Endothelial cell of umbilical vein (primary cell): Measurements from ENCODE around the gene GPATCH11. TPM values are rescaled to one million over a fixed set of nuclear protein-coding genes. Genes with fewer than 3 reads are reported as not detected.

Source experiments
- BruUV-seq: library from RNA; stranded (reverse); fragments of 400-500 nt; replicated peaks from 2 replicates; lab custom pipeline; 2021; lab: Mats Ljungman, UMichigan
- CTCF ChIA-PET: fragments of 300-600, 350-600 bp; sonication (Branson Sonifier 250); formaldehyde crosslinking; loops from one replicate; lab custom pipeline; 2021; ENCODE audit warnings: antibody characterized with exemption, inconsistent platforms; lab: Charles Lee
- POLR2A ChIA-PET: fragments of 300-600, 350-600 bp; sonication (Branson Sonifier 250); formaldehyde crosslinking; loops from one replicate; lab custom pipeline; 2021; ENCODE audit warnings: antibody characterized with exemption, inconsistent platforms; lab: Charles Lee
- DNase-seq: peaks from one replicate; pipeline ENCODE4 v3.0.0-alpha.2; 2011; ENCODE audit warnings: low read depth, low spot score
- FAIRE-seq: peaks from 2 replicates; lab custom pipeline; 2011; peaks lifted over from hg19 to GRCh38; lab: Jason Lieb, UNC
- H2AFZ ChIP-seq: 2 replicates; pipeline ENCODE4 v1.6.0; 2012; ENCODE audit warnings: low read depth, low read length, control low read depth, inconsistent platforms
- H3K27ac ChIP-seq: 2 replicates; pipeline ENCODE4 v1.5.1; 2011; ENCODE audit warnings: low read depth, mild to moderate bottlenecking, control low read depth, low read length, moderate library complexity; ENCODE audit not compliant: insufficient read depth
- H3K27me3 ChIP-seq, 2 experiments: 2 replicates each; pipeline versions ENCODE4 v1.6.0 to v1.6.1; 2011; ENCODE audit warnings: low read length in 2 of 2, mixed read lengths in 1 of 2; ENCODE audit not compliant: control insufficient read depth in 2 of 2, insufficient read depth in 2 of 2
- H3K36me3 ChIP-seq, 2 experiments: 2 replicates in 1 of 2; 3 replicates in 1 of 2; pipeline ENCODE4 v1.5.1; 2011; ENCODE audit warnings: low read length in 2 of 2, mild to moderate bottlenecking in 1 of 2, moderate library complexity in 1 of 2; ENCODE audit not compliant: control insufficient read depth in 2 of 2, insufficient read depth in 2 of 2; ENCODE audit errors: extremely low read depth in 1 of 2
- H3K4me1 ChIP-seq: 3 replicates; pipeline ENCODE4 v1.5.1; 2011; ENCODE audit warnings: mild to moderate bottlenecking, low read length; ENCODE audit not compliant: control insufficient read depth, insufficient read depth; ENCODE audit errors: extremely low read depth
- H3K4me2 ChIP-seq: 2 replicates; pipeline ENCODE4 v1.6.1; 2011; ENCODE audit warnings: low read length, control low read depth, mixed read lengths; ENCODE audit not compliant: insufficient read depth
- H3K4me3 ChIP-seq, 3 experiments: fragments of 200-600 bp in 1 of 3; sonication (generic), shearing (Covaris generic) in 1 of 3; replicated peaks in 1 of 3; 2 replicates each; pipeline ENCODE4 v1.5.1; 2011 to 2016; ENCODE audit warnings: control low read depth in 3 of 3, low read length in 3 of 3, mild to moderate bottlenecking in 2 of 3, inconsistent platforms in 1 of 3, low read depth in 1 of 3, moderate library complexity in 1 of 3; ENCODE audit not compliant: insufficient read depth in 1 of 3
- H3K79me2 ChIP-seq: 2 replicates; pipeline ENCODE4 v1.6.0; 2012; ENCODE audit warnings: low read length, inconsistent platforms; ENCODE audit not compliant: control insufficient read depth, insufficient read depth
- H3K9ac ChIP-seq: replicated peaks from 2 replicates; pipeline ENCODE3; 2011; ENCODE audit warnings: low read length, control low read depth; ENCODE audit not compliant: insufficient read depth; ENCODE audit errors: extremely low read depth
- H3K9me1 ChIP-seq: replicated peaks from 3 replicates; pipeline ENCODE4 v1.6.0; 2011; ENCODE audit warnings: mild to moderate bottlenecking, low read length; ENCODE audit not compliant: control insufficient read depth, insufficient read depth; ENCODE audit errors: extremely low read depth
- H3K9me3 ChIP-seq: replicated peaks from 2 replicates; pipeline ENCODE4 v1.5.1; 2012; ENCODE audit warnings: low read length, inconsistent platforms; ENCODE audit not compliant: control insufficient read depth, insufficient read depth
- H4K20me1 ChIP-seq: replicated peaks from 2 replicates; pipeline ENCODE3; 2011; ENCODE audit warnings: mild to moderate bottlenecking, low read length; ENCODE audit not compliant: control insufficient read depth, insufficient read depth; ENCODE audit errors: extremely low read depth
- CTCF ChIP-seq, 2 donors: IDR thresholded peaks; 1 replicate in 1 of 2; 2 replicates in 1 of 2; pipeline ENCODE4 v1.5.1; 2011; ENCODE audit warnings: low read length in 2 of 2, mild to moderate bottlenecking in 2 of 2, moderate library complexity in 2 of 2, control low read depth in 1 of 2, inconsistent platforms in 1 of 2, low read depth in 1 of 2; ENCODE audit not compliant: insufficient read depth in 1 of 2; ENCODE audit errors: extremely low read depth in 1 of 2
- EZH2 ChIP-seq: IDR thresholded peaks from 2 replicates; pipeline ENCODE4 v1.6.1; 2012; ENCODE audit warnings: borderline replicate concordance, low read depth, mild to moderate bottlenecking, moderate library complexity, low read length, inconsistent platforms; ENCODE audit not compliant: severe bottlenecking
- FOS ChIP-seq: IDR thresholded peaks from 2 replicates; pipeline ENCODE4 v1.6.1; 2011; ENCODE audit warnings: mild to moderate bottlenecking, low read length, moderate library complexity, borderline replicate concordance; ENCODE audit not compliant: insufficient read depth
- GATA2 ChIP-seq: IDR thresholded peaks from 2 replicates; pipeline ENCODE4 v1.7.0; 2011; ENCODE audit warnings: low read depth, mild to moderate bottlenecking, moderate library complexity, mixed read lengths, low read length; ENCODE audit not compliant: insufficient read length, insufficient read depth
- JUN ChIP-seq: IDR thresholded peaks from 2 replicates; pipeline ENCODE4 v1.6.1; 2011; ENCODE audit warnings: borderline replicate concordance, low read depth; ENCODE audit not compliant: insufficient read length, insufficient read depth
- MAX ChIP-seq: IDR thresholded peaks from 2 replicates; pipeline ENCODE4 v1.6.1; 2011; ENCODE audit not compliant: insufficient read depth, insufficient read length
- MYC ChIP-seq: IDR thresholded peaks from one replicate; pipeline ENCODE4 v1.6.1; 2011; ENCODE audit warnings: mild to moderate bottlenecking, low read depth, low read length
- POLR2A ChIP-seq: IDR thresholded peaks from 2 replicates; pipeline ENCODE4 v1.6.1; 2012; ENCODE audit warnings: low read depth, mild to moderate bottlenecking, control low read depth, low read length
- POLR2AphosphoS5 ChIP-seq: IDR thresholded peaks from 2 replicates; pipeline ENCODE4 v1.6.1; 2012; ENCODE audit warnings: low read depth, mild to moderate bottlenecking, control low read depth, low read length, moderate library complexity; ENCODE audit not compliant: insufficient read depth
- dilution Hi-C: fragments of 300-500 bp; cut with MboI; formaldehyde crosslinking; loops from one replicate; pipeline ENCODE4 v1.15.0; 2019; ENCODE audit warnings: low sequenced_read_pairs; ENCODE audit not compliant: extremely low pct_ligation_motif_present
- intact Hi-C: fragments of 100-400 bp; cut with micrococcal nuclease; formaldehyde crosslinking; loops from one replicate; pipeline ENCODE4 v1.10.0; 2022
- polyA plus RNA-seq, 4 experiments: library from polyadenylated mRNA; depleted of rRNA in 3 of 4; stranded (reverse) in 3 of 4; unstranded in 1 of 4; fragments of >200 nt; gene quantifications; 2 replicates each; pipeline versions ENCODE4 v1.2.1 to v1.2.3, GENCODE V29; 2011 to 2012; ENCODE audit warnings: missing spikeins in 1 of 4
- total RNA-seq: library from RNA; stranded (reverse); gene quantifications from 2 replicates; pipeline ENCODE4 v1.2.3, GENCODE V29; 2021

GPATCH11 gene
- total and polyA plus RNA-seq, 2 donors (not counting 3 experiments of a cell fraction or from before 2014, with no cell fraction given): 2.1 to 10.2 TPM

- Histone ChIP-seq H3K9me3 (no peaks in the 10 kb centered on the region), H2AFZ (no peak overlapping the region), H3K4me2 (peak overlapping the region; percentile 49), H3K4me1 (peaks cover 28% of the 10 kb centered on the region), H3K79me2 (peaks cover 11% of the 10 kb centered on the region), H3K27me3 (no peaks in the 10 kb centered on the region), H3K9me1 (no peaks in the 10 kb centered on the region), H3K4me3 (no peak overlapping the region), H4K20me1 (no peaks in the 10 kb centered on the region), H3K36me3 (peaks cover 3 to 9% of the 10 kb centered on the region in 2 experiments), H3K27ac (peak overlapping the region; percentile 30), H3K9ac (no peak overlapping the region)
- BruUV-seq: no TSS peak
- FAIRE-seq (no peak), DNase-seq (peak; percentile 36)
- dilution Hi-C loops: no loop called here
- TF ChIP-seq GATA2: peak; percentile 14
- TF ChIP-seq EZH2: no peak
- POLR2A ChIA-PET: no interaction called here
- CTCF ChIA-PET: no interaction called here
- intact Hi-C loops: loop anchor here (5.0 kb wide), 1 partner anchor 113 kb away; the partner anchor contains the start of gene STRN
These were observed 3.6 kb upstream of the GPATCH11 start for GRCh38 chr2:37080689-37081088.

GRCh38 chr2:37084797-37085196 lies 479 bp downstream of the GPATCH11 start:
- DNase-seq (no peak), FAIRE-seq (no peak)
- ChIA-PET POLR2A (no interaction called here), CTCF (no interaction called here)
- H3K27ac ChIP-seq: peak overlapping the region; percentile 1
- H3K9me3 ChIP-seq: no peaks in the 10 kb centered on the region
- H3K36me3 ChIP-seq: peaks cover 3% of the 10 kb centered on the region in 2 experiments
- intact Hi-C loops (loop anchor here (5.0 kb wide), 1 partner anchor 117 kb away; the partner anchor contains the start of gene STRN), dilution Hi-C loops (no loop called here)
- no peak for TF ChIP-seq MAX
- no peak for TF ChIP-seq CTCF (IDR thresholded peaks at IDR 0.05; ENCODE audit: extremely low read depth in 1 of 2, insufficient read depth in 1 of 2, low read depth in 1 of 2, low read length in 2 of 2)
- no peak for TF ChIP-seq JUN
- no peak for TF ChIP-seq GATA2
- no peak for TF ChIP-seq FOS
- TF ChIP-seq MYC: no peak
- TF ChIP-seq EZH2: no peak
- no peak for TF ChIP-seq POLR2AphosphoS5
- TF ChIP-seq POLR2A: no peak
- no peaks in the 10 kb centered on the region for H3K9me1 ChIP-seq
- H4K20me1 ChIP-seq: no peaks in the 10 kb centered on the region
- H2AFZ ChIP-seq: peak overlapping the region; percentile 49
- TSS peak; percentile 63 for BruUV-seq
- H3K4me3 ChIP-seq: peak overlapping the region; percentile 7 to 99 (median 54)
- H3K4me2 ChIP-seq: peak overlapping the region; percentile 83
- H3K9ac ChIP-seq: peak overlapping the region; percentile 30
- peaks cover 31% of the 10 kb centered on the region for H3K4me1 ChIP-seq
- H3K79me2 ChIP-seq: peaks cover 11% of the 10 kb centered on the region
- H3K27me3 ChIP-seq: no peaks in the 10 kb centered on the region
